IPS-NIHi7 (cell line): ENCODE data around the gene MT1A.

Experiments used
- DNase-seq: peaks from one replicate; pipeline ENCODE4 v3.0.0; 2012; ENCODE audit warnings: mixed read lengths; ENCODE audit errors: extremely low spot score

The MT1A gene

GRCh38 chr16:56637814-56638750, at the start of gene MT1A:
MT1A (plus strand) TSS chr16:56638666; CDS start chr16:56638739, 73 bp downstream.
- peak; percentile 77 for DNase-seq

- no peak for DNase-seq
Measured at GRCh38 chr16:56588781-56589140, 49.7 kb upstream of the MT1A start.

- peak; percentile 71 for DNase-seq
Measured at GRCh38 chr16:56589141-56590039, 49.1 kb upstream of the MT1A start, which contains the start of gene MT3. MT3 (plus strand) TSS chr16:56589528; CDS start chr16:56589591, 63 bp downstream.

- DNase-seq, result no peak
Measured at GRCh38 chr16:56591377-56592060, 46.9 kb upstream of the MT1A start.

- no peak for DNase-seq
Measured at GRCh38 chr16:56593573-56594291, 44.7 kb upstream of the MT1A start.

GRCh38 chr16:56594292-56594619, 44.2 kb upstream of the MT1A start:
- no peak for DNase-seq

- peak; percentile 58 for DNase-seq
Measured at GRCh38 chr16:56600398-56600999, 38.0 kb upstream of the MT1A start.

GRCh38 chr16:56601325-56601724, 37.1 kb upstream of the MT1A start:
- DNase-seq, result no peak

- peak; percentile 74 for DNase-seq
Measured at GRCh38 chr16:56603589-56603988, 34.9 kb upstream of the MT1A start.

GRCh38 chr16:56604966-56605365, 33.5 kb upstream of the MT1A start:
- DNase-seq, result no peak

- DNase-seq, result no peak
Measured at GRCh38 chr16:56605475-56605874, 33.0 kb upstream of the MT1A start.

GRCh38 chr16:56606071-56606475, 32.4 kb upstream of the MT1A start:
- no peak for DNase-seq

GRCh38 chr16:56606476-56607108, 31.9 kb upstream of the MT1A start:
- no peak for DNase-seq

GRCh38 chr16:56607109-56607618, 31.3 kb upstream of the MT1A start:
- DNase-seq, result no peak

- DNase-seq, result no peak
Measured at GRCh38 chr16:56607675-56608042, 30.8 kb upstream of the MT1A start.

GRCh38 chr16:56608043-56608875, 30.2 kb upstream of the MT1A start, which contains the start of gene MT2A:
MT2A (plus strand) TSS chr16:56608584; CDS start chr16:56608656, 72 bp downstream.
- peak; percentile 93 for DNase-seq

- no peak for DNase-seq
Measured at GRCh38 chr16:56608876-56609462, 29.5 kb upstream of the MT1A start.

- no peak for DNase-seq
Measured at GRCh38 chr16:56609463-56609921, 29.0 kb upstream of the MT1A start.
